ENCODE data around the gene DNAJC1.
A peak's percentile ranks its signal among the peaks of the same experiment; 100 is the strongest.
"Not testable (repeated sequence)": the region's sequence is repeated elsewhere in the genome, so short reads cannot be mapped to it uniquely, and the experiment has no call there.

Gene DNAJC1

DNA sequence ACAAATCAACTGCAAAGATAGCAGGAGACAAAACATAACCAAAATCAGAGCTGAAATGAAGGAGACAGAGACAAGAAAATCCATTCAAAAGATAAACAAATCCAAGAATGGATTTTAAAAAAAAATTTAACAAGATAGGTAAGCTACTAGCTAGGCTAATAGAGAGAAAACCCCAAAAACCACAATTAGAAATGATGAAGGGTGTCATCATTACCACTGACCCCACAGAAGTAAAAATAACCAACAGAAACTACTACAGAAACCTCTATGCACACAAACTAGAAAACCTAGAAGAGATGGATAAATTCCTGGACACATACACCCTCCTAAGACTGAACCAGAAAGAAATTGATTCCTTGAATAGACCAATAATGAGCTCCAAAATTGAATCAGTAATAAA, 117.6 kb downstream of the DNAJC1 start:
- Histone ChIP-seq H3K27me3 (replicated peaks; ENCODE audit: control insufficient read depth, insufficient read depth, low read length) (no peaks in the 10 kb centered on the region), H3K4me3 (replicated peaks; ENCODE audit: low read depth, low read length) (no peak overlapping the region), H3K36me3 (ENCODE audit: control insufficient read depth, insufficient read depth, low read length) (no peaks in the 10 kb centered on the region)
- no peak for DNase-seq (ENCODE audit: extremely low read depth, insufficient read length)
- no peak for TF ChIP-seq CTCF (IDR thresholded peaks at IDR 0.05; ENCODE audit: insufficient read depth, low read length, poor library complexity, severe bottlenecking)

GRCh38 chr10:21873198-21873597, 130.3 kb downstream of the DNAJC1 start:
- DNase-seq (ENCODE audit: extremely low read depth, insufficient read length), result no peak
- Histone ChIP-seq H3K4me3 (replicated peaks; ENCODE audit: low read depth, low read length) (no peak overlapping the region), H3K27me3 (replicated peaks; ENCODE audit: control insufficient read depth, insufficient read depth, low read length) (no peaks in the 10 kb centered on the region), H3K36me3 (ENCODE audit: control insufficient read depth, insufficient read depth, low read length) (no peaks in the 10 kb centered on the region)
- TF ChIP-seq CTCF (IDR thresholded peaks at IDR 0.05; ENCODE audit: insufficient read depth, low read length, poor library complexity, severe bottlenecking), result no peak

DNA sequence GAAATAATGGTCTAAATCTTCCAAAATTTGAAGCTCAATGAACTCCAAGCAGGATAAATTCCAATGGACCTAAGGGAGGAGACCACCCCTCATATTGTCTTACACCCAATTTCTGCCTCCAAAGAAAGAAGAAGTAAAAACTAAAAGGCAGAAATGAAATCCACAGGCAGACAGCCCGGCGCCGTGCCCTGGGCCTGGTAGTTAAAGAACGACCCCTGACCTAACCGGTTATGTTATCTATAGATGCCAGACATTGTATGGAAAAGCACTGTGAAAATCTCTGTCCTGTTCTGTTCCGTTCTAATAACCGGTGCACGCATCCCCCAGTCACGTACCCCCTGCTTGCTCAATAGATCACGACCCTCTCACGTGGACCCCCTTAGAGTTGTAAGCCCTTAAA, 130.8 kb downstream of the DNAJC1 start:
- not testable (repeated sequence) for H3K36me3 ChIP-seq (ENCODE audit: control insufficient read depth, insufficient read depth, low read length); H3K27me3 ChIP-seq (replicated peaks; ENCODE audit: control insufficient read depth, insufficient read depth, low read length); H3K4me3 ChIP-seq (replicated peaks; ENCODE audit: low read depth, low read length); DNase-seq (ENCODE audit: extremely low read depth, insufficient read length)

- no peak for DNase-seq (ENCODE audit: extremely low read depth, insufficient read length)
- Histone ChIP-seq H3K4me3 (replicated peaks; ENCODE audit: low read depth, low read length) (no peak overlapping the region), H3K36me3 (ENCODE audit: control insufficient read depth, insufficient read depth, low read length) (no peaks in the 10 kb centered on the region), H3K27me3 (replicated peaks; ENCODE audit: control insufficient read depth, insufficient read depth, low read length) (no peaks in the 10 kb centered on the region)
- TF ChIP-seq CTCF (IDR thresholded peaks at IDR 0.05; ENCODE audit: insufficient read depth, low read length, poor library complexity, severe bottlenecking), result no peak
These were observed 132.7 kb downstream of the DNAJC1 start for GRCh38 chr10:21870849-21871248.

- DNase-seq (ENCODE audit: extremely low read depth, insufficient read length); H3K27me3 ChIP-seq (replicated peaks; ENCODE audit: control insufficient read depth, insufficient read depth, low read length); H3K4me3 ChIP-seq (replicated peaks; ENCODE audit: low read depth, low read length); H3K36me3 ChIP-seq (ENCODE audit: control insufficient read depth, insufficient read depth, low read length): not testable (repeated sequence)
These were observed 134.4 kb downstream of the DNAJC1 start for GRCh38 chr10:21869087-21869486.

- Histone ChIP-seq H3K4me3 (replicated peaks; ENCODE audit: low read depth, low read length) (no peak overlapping the region), H3K27me3 (replicated peaks; ENCODE audit: control insufficient read depth, insufficient read depth, low read length) (no peaks in the 10 kb centered on the region), H3K36me3 (ENCODE audit: control insufficient read depth, insufficient read depth, low read length) (no peaks in the 10 kb centered on the region)
- peak; percentile 13 for DNase-seq (ENCODE audit: extremely low read depth, insufficient read length)
- TF ChIP-seq CTCF (IDR thresholded peaks at IDR 0.05; ENCODE audit: insufficient read depth, low read length, poor library complexity, severe bottlenecking), result no peak
These were observed 142.8 kb downstream of the DNAJC1 start for GRCh38 chr10:21860718-21861117.

DNA sequence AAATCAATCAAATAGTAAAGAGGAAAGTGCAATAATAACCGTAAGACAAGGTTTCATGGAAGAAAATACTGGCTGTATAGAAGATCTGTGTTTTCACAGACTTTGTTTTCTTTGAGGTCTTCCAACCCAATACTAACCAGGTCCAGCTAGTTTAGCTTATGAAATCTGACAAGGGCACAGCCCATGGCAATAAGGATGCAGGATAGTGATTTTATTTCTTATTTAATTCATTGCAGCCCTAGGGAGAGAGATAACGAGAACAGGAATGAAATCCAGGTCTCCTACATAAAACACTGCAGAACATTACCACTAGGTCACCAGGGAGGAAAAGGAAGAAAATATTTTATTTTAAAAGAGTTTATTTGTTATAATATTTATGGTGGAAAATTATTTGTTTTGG, 145.1 kb downstream of the DNAJC1 start:
- TF ChIP-seq CTCF (IDR thresholded peaks at IDR 0.05; ENCODE audit: insufficient read depth, low read length, poor library complexity, severe bottlenecking), result no peak
- no peak for DNase-seq (ENCODE audit: extremely low read depth, insufficient read length)

More for the DNA sequence above, 145.1 kb downstream of the DNAJC1 start:
- Histone ChIP-seq H3K4me3 (replicated peaks; ENCODE audit: low read depth, low read length) (no peak overlapping the region), H3K27me3 (replicated peaks; ENCODE audit: control insufficient read depth, insufficient read depth, low read length) (no peaks in the 10 kb centered on the region), H3K36me3 (ENCODE audit: control insufficient read depth, insufficient read depth, low read length) (no peaks in the 10 kb centered on the region)

Data from GM06990 (cell line).